Panc1 (cell line): ENCODE measurements around the gene DHRS7.

Source experiments
- CTCF ChIP-seq: fragments of 450-650 bp; IDR thresholded peaks from 2 replicates; pipeline ENCODE4 v1.5.1; 2017; ENCODE audit warnings: mild to moderate bottlenecking
- POLR2AphosphoS5 ChIP-seq: IDR thresholded peaks from 2 replicates; pipeline ENCODE4 v1.6.1; 2012; ENCODE audit warnings: mild to moderate bottlenecking, low read depth, low read length, moderate library complexity
- SIN3A ChIP-seq: IDR thresholded peaks from 2 replicates; pipeline ENCODE4 v1.6.1; 2012; ENCODE audit warnings: low read depth, mild to moderate bottlenecking, low read length, moderate library complexity, borderline replicate concordance; ENCODE audit not compliant: insufficient read depth
- TCF7L2 ChIP-seq: IDR thresholded peaks from 2 replicates; pipeline ENCODE4 v1.6.1; 2011; ENCODE audit warnings: mild to moderate bottlenecking, low read depth, low read length, inconsistent platforms

- TF ChIP-seq CTCF (no peak), POLR2AphosphoS5 (no peak), SIN3A (no peak), TCF7L2 (no peak)
Observed at GRCh38 chr14:60102389-60102788, 62.8 kb downstream of the DHRS7 start.
